ENCODE data around the gene KRT77.

DNA sequence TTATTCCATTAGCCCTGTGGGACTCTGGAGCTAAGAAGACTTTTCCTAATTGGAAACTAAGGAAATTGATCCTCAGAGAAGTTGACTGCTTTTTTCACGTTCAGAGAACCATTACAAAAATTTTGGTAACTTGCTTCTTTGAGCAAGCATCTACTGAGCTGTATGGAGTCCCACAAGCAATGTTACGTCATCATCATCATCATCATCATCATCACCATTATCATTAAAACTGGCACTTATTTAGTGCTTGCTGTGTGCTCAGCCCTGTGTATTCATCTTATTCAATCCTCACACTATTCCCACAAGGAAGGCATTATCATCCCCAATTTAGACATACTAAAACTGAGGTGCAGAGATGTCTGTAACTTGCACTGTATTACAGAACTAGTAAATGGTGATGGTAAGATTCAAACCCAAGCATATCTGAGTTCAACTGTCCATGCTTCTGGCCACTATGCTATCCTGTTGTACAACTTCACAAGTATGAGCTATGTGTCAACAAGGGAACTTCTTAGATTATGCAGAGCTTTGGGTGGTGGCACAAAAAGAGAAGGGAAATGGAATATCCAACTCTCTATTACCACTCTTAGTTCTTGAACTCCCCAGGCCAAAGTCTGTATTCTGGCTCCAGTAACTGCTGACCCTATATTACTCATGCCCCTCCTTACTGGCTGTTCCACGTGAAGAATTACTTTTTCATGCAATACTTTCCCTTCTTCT, 29.5 kb downstream of the KRT77 start:
- no peak for TF ChIP-seq POLR2A (IDR thresholded peaks at IDR 0.05; ENCODE audit: low read depth, low read length)
- no peak for TF ChIP-seq POLR2AphosphoS5 (IDR thresholded peaks at IDR 0.05; ENCODE audit: low read depth, low read length)
- TF ChIP-seq TAF1 (IDR thresholded peaks at IDR 0.05; ENCODE audit: borderline replicate concordance, low read depth, low read length) = no peak

Measured in GM12892 (cell line).